GM04504 (cell line): ENCODE data around the gene MUC13.
A peak's percentile ranks its signal among the peaks of the same experiment; 100 is the strongest.
"Not testable (repeated sequence)": the region's sequence is repeated elsewhere in the genome, so short reads cannot be mapped to it uniquely, and the experiment has no call there.

Experiments
- DNase-seq: peaks from one replicate; pipeline ENCODE4 v3.0.0-alpha.2; 2012; ENCODE audit warnings: low read depth

Gene MUC13, protein sequence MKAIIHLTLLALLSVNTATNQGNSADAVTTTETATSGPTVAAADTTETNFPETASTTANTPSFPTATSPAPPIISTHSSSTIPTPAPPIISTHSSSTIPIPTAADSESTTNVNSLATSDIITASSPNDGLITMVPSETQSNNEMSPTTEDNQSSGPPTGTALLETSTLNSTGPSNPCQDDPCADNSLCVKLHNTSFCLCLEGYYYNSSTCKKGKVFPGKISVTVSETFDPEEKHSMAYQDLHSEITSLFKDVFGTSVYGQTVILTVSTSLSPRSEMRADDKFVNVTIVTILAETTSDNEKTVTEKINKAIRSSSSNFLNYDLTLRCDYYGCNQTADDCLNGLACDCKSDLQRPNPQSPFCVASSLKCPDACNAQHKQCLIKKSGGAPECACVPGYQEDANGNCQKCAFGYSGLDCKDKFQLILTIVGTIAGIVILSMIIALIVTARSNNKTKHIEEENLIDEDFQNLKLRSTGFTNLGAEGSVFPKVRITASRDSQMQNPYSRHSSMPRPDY

DNA sequence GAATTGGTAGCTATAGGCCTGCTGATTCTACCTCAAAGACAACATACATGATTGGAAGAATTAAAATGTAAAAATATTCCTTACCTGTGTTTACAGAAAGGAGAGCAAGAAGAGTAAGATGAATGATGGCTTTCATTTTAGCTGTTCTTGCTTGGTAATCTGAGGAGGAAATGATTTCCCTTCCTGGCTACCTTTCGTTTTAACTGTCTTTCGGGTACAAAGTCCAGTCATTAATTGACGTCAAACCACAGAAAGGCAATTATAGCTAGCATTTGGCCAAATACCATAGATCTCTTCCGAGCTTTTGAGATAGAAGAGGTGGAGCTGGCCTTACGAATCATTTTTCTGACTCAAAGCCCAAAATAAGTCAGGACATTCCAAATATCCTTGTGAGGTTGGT, at the start of gene MUC13:
TSS of gene MUC13 (minus strand) at position 175 of the 400 bp plus-strand sequence. CDS start at position 136, 39 bp downstream.
- DNase-seq, result no peak

DNA sequence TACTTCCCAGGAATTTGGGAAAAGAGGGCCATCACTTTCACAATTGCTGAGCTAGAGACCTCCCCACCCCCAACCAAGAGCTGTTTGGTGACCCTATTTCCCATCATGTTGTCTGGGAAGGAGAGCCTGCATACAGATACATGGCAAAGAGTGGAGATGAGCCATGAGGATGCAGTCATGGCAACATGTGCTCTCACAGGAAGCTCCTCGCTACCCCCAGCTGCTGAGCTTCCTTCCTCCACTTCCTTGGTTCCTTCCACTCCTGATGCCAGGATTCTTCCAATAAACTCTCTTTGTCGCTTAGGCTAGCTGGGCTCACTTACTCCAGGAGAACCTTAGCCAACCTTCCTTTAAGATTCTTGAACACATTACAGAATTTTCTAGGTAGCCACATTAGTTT, 48.3 kb upstream of the MUC13 start:
- no peak for DNase-seq

DNA sequence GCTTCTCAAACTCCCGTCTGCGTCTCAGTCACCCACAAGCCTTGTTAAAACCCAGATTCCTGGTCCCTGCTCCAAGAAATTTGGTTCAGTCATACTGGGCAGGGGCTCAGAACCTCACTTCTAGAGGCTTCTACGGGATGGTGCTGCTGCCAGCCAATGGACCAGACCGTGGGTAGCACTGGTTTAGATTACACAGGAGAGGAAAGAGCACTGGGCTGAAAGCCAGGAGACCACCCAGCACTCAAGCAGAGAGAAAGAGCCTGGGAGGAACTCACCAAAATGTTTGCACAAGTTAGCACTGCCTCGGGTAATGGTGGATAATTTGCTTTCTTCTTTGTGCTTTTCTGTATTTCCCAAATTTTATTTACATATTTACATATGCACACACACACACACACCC, 46.9 kb upstream of the MUC13 start:
- no peak for DNase-seq

DNA sequence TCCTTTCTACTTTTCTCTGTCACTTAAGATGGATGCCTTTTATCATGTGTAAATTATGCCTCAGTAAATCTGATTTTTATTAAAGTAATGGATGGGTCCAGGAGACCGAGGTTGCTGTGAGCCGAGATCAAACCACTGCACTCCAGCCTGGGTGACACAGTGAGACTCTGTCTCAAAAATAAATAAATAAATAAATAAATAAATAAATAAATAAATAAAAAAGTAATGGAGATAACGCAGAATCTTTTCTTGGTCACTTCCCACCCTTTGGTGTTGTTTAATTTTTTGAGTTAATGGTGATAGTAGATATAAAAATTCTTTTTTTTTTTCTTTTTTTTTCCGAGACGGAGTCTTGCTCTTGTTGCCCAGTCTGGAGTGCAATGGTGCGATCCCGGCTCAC, 44.1 kb upstream of the MUC13 start:
- no peak for DNase-seq

DNA sequence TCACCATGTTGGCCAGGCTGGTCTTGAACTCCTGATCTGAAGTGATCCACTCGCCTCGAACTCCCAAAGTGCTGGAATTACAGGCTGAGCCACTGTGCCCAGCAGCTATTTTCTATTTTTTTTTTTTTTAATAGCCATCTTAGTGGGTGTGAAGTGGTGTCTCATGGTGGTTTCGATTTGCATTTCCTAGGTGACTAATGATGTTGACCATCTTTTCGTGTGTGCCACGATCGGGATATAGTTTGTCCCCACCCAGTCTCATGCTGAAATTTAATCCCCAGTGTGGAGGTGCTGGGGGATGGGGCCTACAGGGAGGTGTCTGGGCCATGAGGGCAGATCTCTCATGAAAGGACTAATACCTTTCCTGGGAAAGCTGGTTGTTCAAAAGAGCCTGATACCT, 41.8 kb upstream of the MUC13 start:
- no peak for DNase-seq

DNA sequence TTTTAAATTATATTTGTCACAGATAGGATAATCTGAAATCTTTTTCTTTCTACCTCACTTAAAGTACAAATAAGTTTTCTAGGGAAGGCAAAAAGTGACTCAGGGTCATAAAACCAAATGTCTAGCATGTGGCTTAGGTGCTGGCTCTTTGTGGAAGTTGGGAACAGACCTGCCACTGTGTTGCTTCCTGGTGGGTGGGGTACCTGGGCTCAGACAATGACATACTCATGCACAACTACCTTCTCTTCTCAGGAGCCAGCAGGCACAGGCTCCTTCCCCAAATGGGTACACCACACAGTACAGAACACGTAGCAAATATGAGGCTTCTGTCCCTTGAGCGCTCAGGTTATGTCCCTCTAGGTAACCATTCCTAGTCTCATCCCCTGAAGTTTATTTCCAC, 40.1 kb upstream of the MUC13 start:
- no peak for DNase-seq

DNA sequence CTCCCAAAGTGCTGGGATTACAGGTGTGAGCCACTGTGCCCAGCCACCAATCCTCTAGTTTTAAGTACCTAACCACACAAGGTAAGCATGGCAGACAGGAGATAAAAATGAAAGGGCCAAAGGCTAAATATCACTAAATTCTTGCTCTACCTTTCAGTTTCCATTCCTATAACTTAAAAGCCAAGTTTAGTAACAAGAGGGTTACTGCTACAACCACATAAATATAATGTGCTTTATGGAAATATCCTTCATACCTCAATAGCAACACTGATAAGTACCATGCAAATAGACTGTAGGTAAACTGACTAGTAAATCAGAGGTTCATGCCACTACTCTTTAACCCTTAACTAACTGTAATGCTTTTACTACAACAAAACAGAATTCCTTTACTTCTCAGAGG, 38.7 kb upstream of the MUC13 start:
- DNase-seq, result no peak

DNA sequence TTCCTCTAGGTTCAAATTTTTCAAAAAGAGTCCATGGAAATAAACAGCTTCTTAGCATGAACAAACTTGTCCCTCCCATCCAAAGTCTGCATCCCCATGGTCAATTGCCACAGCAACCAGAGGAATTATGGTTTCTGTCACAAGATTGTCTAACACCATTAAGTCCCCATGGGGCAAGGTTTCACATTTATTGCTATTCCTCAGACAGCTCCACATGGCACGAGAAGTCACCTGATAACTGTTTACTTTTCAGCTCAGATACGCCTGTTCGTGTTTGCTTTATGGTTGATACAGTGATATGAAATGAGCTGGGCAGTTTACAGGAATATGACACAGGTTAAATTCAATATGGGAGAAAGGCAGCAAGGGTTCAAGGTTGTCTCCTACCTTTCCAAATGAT, 37.9 kb upstream of the MUC13 start:
- DNase-seq, result no peak

DNA sequence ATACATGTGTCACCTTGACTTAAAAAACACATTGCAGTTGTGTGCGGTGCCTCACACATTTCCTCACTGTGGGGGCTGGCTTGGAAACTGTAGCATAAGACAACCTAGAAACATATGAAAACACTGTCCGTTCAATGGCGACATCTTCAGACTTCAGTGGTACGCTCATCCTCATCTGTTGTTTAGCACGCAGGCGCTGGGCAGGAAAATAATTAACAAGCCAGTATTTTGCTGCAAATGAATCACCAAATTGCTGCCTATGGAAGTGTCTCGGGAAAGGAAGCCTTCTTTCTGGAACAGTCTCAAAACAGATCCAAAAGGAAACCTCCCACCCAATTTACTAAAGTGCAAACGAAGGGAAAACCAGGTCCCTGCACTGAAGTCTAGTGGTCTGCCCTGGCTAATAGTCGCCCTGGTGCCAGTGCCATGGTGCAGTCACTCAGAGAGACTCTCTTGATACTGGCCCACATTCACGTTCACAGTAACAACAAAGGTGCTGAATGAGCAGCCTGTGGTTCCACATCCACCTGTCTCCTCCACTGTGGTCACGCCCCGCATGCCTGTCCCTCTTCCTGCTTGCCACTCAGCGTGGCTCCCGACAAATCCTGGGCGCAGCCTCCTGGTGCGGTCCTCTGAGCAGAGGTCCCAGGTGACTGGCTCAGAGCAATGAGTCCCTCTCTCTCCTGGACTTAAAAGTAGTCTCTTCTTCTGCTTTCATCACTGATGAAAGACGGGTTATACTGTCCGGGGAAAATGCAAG, 35.6 kb upstream of the MUC13 start:
- DNase-seq, result no peak

DNA sequence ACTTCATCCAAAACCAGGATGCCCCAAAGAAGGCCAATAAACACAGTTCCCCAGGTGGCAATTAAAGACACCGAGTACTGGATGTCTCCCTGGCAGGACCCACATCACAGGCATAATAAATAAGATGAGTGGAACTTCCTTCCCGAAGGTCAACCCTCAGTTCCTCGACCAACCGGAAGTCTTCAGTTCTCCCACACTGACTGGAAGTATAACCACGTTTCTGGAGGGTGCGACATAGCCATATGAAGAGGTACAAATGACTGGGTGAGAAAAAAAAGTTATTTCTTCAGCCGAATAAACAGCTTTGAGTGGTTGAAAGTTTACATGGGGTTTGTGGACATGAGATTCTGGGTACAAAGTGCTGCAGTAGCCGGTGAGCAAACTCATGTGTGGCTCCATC, 34.6 kb upstream of the MUC13 start:
- DNase-seq, result no peak

DNA sequence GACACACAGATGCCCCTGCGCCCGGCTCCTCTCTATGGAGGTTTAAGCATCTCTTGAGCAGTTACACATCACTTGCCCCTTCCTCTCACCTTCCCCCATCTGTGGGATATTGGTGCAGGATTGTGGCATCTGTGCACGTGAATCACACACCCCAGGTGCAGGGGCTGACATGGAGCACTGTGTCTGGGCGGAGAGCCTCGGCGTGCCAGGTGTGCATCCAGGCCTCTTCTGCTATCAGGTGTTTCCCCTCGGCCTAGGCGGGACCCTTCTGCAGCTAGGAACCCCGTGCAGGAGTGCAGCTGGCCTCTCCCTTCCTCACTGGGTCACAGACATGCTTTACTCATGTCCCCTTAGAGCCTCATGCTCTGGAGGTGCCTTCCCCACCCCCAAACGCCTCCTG, 33.4 kb upstream of the MUC13 start:
- no peak for DNase-seq

DNA sequence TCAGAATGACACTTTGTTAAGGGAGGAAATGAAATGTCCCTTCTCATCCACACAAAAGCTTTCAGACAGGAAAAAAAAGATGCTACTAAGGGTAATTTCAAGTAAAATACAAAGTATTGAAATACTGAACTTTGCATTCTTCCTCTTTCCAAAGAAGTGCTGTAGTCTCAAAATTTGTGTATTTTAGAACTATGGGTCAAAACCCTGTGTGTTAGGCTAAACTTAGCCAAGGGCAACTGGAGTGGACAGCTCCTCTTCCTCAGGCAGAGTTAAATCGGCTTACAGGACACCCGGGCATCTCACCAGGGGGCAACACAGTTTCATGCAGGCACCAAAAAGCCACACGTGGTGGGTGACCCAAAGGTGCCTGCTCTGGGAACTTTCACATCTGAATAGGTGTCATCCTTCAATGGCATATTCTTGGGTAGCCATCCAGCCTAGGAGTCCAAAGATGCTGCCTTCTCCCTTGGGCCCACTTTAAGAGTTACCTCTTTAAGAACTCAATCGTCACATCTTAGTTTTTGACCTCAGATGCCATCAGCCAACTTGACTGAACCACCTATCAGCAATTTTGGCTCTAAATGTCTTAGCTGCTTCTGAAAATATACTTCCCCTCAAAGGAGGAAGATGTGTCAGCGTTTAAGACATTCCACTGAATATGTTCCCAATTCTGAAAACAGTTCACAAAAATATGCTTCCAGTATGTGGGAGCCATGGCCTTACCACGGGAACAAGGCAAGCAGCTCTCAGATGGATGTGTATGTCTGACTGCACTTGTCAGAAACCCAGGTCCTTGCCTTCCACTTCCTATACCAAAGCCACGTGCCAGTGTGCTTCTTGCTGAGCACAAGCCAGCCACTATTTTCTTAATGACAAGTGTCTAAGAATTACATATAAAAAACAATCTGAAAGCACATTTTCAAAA, 32.2 kb upstream of the MUC13 start:
- DNase-seq, result no peak

DNA sequence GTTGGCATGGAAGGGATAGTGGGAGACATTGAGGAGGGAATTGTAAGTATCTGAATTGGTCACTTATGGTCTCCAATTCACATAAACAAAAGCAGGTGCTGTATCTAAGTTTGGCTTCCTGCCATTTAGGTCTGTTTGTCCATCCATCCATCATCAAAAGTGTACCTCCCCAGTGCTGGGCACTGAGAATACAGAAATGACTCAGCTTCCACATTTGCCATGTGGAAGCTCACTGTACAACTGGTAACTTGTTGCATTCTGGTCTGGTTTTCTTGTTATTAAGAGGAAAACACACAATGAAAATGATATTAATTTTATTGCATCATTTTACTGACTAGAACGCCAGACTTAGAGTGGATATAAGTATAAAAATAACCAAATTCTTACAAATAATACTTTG, 30.9 kb upstream of the MUC13 start:
- DNase-seq, result no peak

DNA sequence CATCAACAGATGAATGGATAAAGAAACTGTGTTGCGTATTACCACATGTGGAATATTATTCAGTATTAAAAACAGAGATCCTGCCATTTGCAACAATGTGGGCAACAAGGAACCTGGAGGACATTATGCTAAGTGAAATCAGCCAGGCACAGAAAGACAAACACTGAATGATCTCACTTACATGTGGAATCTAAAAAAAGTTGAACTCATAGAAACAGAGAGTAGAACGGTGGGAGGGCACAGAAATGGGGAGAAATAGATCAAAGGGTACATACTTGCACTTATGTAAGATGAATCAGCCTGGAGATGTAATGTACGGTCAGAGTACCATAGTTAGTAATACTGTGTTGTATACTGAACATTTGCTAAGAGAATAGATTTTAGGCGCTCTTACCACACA, 29.8 kb upstream of the MUC13 start:
- DNase-seq, result no peak

DNA sequence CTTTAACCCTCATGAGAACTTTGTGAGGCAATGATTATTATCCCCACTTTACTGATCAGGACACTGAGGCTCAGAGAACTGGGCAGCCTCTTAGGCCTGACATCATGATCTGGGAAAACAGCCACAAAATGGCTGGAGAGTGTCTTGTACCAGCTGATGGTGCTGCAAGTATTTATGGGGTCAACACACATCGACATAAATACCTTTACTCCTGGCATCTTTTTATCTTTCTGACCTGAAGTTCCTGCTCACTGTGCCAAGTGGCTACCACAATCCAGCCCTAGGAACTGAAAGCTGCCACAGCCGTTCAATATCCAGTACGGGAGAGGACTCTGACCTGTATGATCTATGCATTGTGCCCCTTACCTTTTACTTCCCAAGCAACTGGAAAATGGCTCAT, 29.2 kb upstream of the MUC13 start:
- no peak for DNase-seq

DNA sequence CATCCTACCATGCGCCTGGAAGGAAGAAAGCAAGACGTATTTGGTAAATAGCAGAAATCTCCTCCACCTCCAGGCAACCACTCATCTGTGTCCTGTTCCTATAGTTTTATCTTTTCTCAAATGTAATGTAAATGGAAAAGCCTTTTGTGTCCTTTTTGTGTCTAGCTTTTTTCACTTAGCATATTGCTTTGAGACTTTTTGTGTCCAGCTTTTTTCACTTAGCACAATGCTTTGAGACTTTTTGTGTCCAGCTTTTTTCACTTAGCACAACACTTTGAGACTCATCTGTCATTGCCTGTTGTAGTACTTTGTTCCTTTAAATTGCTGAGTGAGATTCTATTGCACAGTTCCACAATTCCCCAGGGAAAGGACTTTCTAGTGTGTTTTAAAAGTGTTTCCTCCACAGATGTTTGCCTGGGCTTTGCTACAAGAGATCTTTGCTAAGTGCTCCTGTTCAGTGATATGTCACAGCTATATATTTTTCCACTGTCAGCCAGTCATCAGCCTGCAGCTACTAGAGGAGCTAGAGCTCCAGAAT, 27.9 kb upstream of the MUC13 start:
- DNase-seq, result peak; percentile 28

DNA sequence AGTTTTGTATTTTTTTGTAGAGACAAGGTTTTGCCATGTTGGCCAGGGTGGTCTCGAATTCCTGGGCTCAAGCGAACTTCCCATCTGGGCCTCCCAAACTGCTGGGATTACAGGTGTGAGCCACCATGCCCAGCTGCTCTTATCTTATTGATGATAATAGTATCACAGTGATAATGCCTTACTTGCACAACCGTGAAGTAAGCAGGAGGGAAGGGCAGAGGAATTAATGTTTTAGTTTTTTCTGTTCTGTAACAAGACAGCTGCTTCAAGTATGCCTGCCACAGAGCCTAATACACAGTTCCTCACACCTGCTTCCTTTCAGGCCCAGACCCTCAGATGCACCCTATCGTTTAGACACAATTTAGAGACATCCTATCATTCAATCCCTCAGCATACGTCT, 26.1 kb upstream of the MUC13 start:
- no peak for DNase-seq

DNA sequence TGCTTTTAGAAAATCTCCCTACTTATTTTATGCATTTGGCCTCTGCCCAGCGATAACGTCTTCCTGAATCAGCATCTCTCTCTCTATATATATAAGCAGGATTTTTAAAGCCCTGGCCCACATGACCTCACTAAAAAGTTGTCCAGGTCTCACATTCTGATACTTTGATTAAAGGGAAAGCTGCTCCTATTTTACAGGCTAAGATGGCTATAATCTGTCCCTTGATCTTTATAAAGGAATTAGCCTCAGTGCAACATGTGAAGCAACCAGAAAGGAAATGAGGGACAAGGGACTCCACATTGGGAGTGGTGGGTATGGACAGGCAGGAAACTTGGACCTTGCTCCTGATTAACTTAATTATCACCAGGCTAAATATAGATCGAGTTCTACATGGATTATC, 25.6 kb upstream of the MUC13 start:
- no peak for DNase-seq

DNA sequence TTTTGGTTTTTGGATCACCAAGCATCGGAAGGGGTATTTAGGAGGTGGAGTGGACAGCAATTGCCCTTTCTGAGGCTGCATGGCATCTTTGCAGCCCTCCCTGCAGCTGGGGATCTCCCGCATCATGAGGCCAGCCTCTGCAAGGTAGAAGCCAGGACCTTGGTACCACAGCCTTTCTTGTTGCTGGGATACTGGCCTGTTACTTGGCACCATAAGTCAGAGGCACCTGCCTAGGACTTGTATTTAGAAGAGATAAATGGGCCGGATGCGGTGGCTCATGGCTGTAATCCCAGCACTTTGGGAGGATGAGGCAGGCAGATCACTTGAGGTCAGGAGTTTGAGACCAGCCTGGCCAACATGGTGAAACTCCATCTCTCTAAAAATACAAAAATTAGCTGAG, 23.4 kb upstream of the MUC13 start:
- DNase-seq, result not testable (repeated sequence)

DNA sequence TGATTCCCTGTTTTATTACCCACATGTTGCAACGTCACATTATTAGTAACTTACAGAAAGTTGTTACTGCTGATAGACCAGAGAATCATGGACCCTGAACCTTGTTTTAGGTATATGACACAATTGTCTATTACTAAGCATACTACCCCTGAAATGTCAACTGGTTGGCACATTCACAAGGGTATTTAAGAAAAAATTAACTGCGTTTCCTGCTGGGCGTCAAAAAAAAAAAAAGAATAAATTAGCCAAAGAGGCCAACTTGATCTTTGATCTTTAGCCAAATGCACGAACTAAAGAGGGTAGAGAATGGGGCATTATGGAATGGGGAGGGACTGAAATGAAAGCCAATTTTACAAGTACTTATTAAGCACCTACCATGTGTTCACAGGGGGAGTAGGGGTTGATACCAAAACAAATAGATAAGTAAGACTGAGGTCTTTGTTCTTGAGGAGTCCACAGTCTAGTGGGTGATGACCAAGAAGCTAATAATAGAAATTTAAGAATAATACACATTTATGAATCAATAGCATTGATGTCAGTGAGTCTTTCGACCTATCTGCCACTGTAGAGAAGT, 17.8 kb upstream of the MUC13 start:
- DNase-seq, result no peak

DNA sequence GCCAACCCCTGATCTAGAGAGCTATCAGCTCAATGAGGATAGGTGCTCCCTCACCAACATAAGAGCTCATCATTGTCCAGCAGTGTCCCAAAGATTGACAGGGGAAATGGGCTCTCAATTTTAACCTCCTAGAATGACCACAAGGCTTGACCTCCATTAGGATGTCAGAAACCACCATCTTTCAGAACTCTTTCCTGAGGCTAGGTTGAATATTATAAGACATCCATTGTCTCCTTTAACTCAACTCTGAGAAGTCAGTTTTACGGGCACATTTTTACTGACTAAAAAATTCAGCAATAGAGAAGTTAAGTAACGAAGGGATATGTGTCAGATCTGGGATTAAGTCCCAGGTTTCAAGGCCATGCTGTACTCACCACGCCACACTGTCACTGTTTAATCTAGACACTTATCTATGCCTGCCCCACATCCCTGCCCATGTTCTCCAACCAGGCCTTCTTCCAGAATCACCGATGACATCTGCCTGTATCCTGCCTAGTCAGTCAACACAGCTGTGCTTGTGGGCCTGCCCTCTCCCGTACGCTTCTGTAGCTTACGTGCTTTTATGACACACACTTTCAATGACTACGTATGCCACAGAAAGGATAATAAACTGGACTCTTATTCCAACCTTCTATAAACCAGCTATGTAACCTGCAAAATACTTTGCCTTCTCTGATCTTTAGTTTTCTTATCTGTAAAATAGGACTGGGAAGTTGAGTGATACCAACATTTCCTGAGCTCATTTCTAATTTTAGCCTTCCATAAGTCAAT, 17.1 kb upstream of the MUC13 start:
- DNase-seq, result peak; percentile 32
